Mesenchymal stem cell (in vitro differentiated cells and primary cell): ENCODE results near the gene DFFB.

Experiments used
- DNase-seq: peaks from one replicate; pipeline ENCODE4 v3.0.0-alpha.2; 2013
- H2AFZ ChIP-seq: one replicate; pipeline ENCODE4 v1.6.1; 2013; ENCODE audit warnings: low read depth, mild to moderate bottlenecking, control low read depth, inconsistent platforms, low read length, moderate library complexity
- H2AK5ac ChIP-seq: 2 replicates; pipeline ENCODE4 v1.6.1; 2013; ENCODE audit warnings: low read length, moderate library complexity, mild to moderate bottlenecking, inconsistent platforms; ENCODE audit not compliant: severe bottlenecking
- H2BK120ac ChIP-seq: one replicate; pipeline ENCODE4 v1.6.1; 2013; ENCODE audit warnings: low read depth, mild to moderate bottlenecking, inconsistent platforms, low read length, moderate library complexity
- H2BK12ac ChIP-seq, 2 experiments: one replicate each; pipeline ENCODE4 v1.6.1; 2013; ENCODE audit warnings: inconsistent platforms in 2 of 2, low read length in 2 of 2, mild to moderate bottlenecking in 2 of 2, moderate library complexity in 2 of 2, control low read depth in 1 of 2
- H2BK15ac ChIP-seq: one replicate; pipeline ENCODE4 v1.6.1; 2013; ENCODE audit warnings: mild to moderate bottlenecking, low read depth, inconsistent platforms; ENCODE audit not compliant: poor library complexity, severe bottlenecking
- H2BK5ac ChIP-seq: 2 replicates; pipeline ENCODE4 v1.6.1; 2013; ENCODE audit warnings: low read depth, mild to moderate bottlenecking, low read length, control low read depth, inconsistent platforms; ENCODE audit not compliant: poor library complexity, severe bottlenecking
- H3K14ac ChIP-seq, 2 experiments: one replicate each; pipeline ENCODE4 v1.6.1; 2013; ENCODE audit warnings: inconsistent platforms in 2 of 2, low read length in 2 of 2, control low read depth in 1 of 2, mild to moderate bottlenecking in 1 of 2, moderate library complexity in 1 of 2
- H3K18ac ChIP-seq, 2 experiments: one replicate each; pipeline ENCODE4 v1.6.1; 2013; ENCODE audit warnings: inconsistent platforms in 2 of 2, low read length in 2 of 2, control low read depth in 1 of 2, low read depth in 1 of 2, mild to moderate bottlenecking in 1 of 2
- H3K23ac ChIP-seq, 2 experiments: one replicate each; pipeline ENCODE4 v1.6.1; 2013; ENCODE audit warnings: inconsistent platforms in 2 of 2, low read length in 2 of 2, mild to moderate bottlenecking in 2 of 2, moderate library complexity in 2 of 2, control low read depth in 1 of 2
- H3K27ac ChIP-seq: 2 replicates; pipeline ENCODE4 v1.5.1; 2013; ENCODE audit warnings: mild to moderate bottlenecking, moderate library complexity, low read length, control low read depth, inconsistent platforms; ENCODE audit not compliant: poor library complexity, severe bottlenecking
- H3K27me3 ChIP-seq, 2 experiments: 2 replicates each; pipeline versions ENCODE4 v1.6.1 to v1.7.0; 2013; ENCODE audit warnings: low read length in 2 of 2, mild to moderate bottlenecking in 2 of 2, moderate library complexity in 2 of 2, control low read depth in 1 of 2, inconsistent platforms in 1 of 2; ENCODE audit not compliant: control insufficient read depth in 1 of 2, insufficient read depth in 1 of 2
- H3K36me3 ChIP-seq, 2 experiments: 2 replicates each; pipeline versions ENCODE4 v1.6.1 to v1.7.0; 2013; ENCODE audit warnings: low read length in 2 of 2, control low read depth in 1 of 2, inconsistent platforms in 1 of 2, low read depth in 1 of 2, mild to moderate bottlenecking in 1 of 2; ENCODE audit not compliant: insufficient read depth in 2 of 2, control insufficient read depth in 1 of 2
- H3K4ac ChIP-seq, 2 experiments: one replicate each; pipeline ENCODE4 v1.6.1; 2013; ENCODE audit warnings: inconsistent platforms in 2 of 2, low read length in 2 of 2, mild to moderate bottlenecking in 2 of 2, moderate library complexity in 2 of 2, control low read depth in 1 of 2, low read depth in 1 of 2
- H3K4me1 ChIP-seq: 2 replicates; pipeline ENCODE4 v1.6.1; 2013; ENCODE audit warnings: low read depth, low read length, control low read depth; ENCODE audit not compliant: control insufficient read depth, insufficient read depth
- H3K4me2 ChIP-seq: 2 replicates; pipeline ENCODE4 v1.6.1; 2013; ENCODE audit warnings: low read length, mild to moderate bottlenecking, inconsistent platforms; ENCODE audit not compliant: poor library complexity, severe bottlenecking
- H3K4me3 ChIP-seq, 2 experiments: 2 replicates each; pipeline versions ENCODE4 v1.5.1 to v1.7.0; 2013; ENCODE audit warnings: low read length in 2 of 2, mild to moderate bottlenecking in 2 of 2, control low read depth in 1 of 2, low read depth in 1 of 2; ENCODE audit not compliant: insufficient read depth in 1 of 2
- H3K79me1 ChIP-seq: replicated peaks from 2 replicates; pipeline ENCODE4 v1.6.1; 2013; ENCODE audit warnings: mild to moderate bottlenecking, control low read depth, low read length, inconsistent platforms; ENCODE audit not compliant: poor library complexity, severe bottlenecking
- H3K9ac ChIP-seq: 2 replicates; pipeline ENCODE4 v1.7.0; 2013; ENCODE audit warnings: mild to moderate bottlenecking, low read length, moderate library complexity
- H3K9me3 ChIP-seq: 2 replicates; pipeline ENCODE4 v1.7.0; 2013; ENCODE audit warnings: mild to moderate bottlenecking, low read length; ENCODE audit not compliant: control insufficient read depth
- H4K8ac ChIP-seq: one replicate; pipeline ENCODE4 v1.6.1; 2013; ENCODE audit warnings: inconsistent platforms, mild to moderate bottlenecking, low read length, moderate library complexity
- H4K91ac ChIP-seq: one replicate; pipeline ENCODE4 v1.6.1; 2013; ENCODE audit warnings: mild to moderate bottlenecking, low read length, inconsistent platforms
- WGBS: methylation state at CpG from one replicate; pipeline ENCODE4 v1.1.7; 2013; ENCODE audit warnings: mixed read lengths; 5-methylcytosine and 5-hydroxymethylcytosine counted together

Gene DFFB

DNA sequence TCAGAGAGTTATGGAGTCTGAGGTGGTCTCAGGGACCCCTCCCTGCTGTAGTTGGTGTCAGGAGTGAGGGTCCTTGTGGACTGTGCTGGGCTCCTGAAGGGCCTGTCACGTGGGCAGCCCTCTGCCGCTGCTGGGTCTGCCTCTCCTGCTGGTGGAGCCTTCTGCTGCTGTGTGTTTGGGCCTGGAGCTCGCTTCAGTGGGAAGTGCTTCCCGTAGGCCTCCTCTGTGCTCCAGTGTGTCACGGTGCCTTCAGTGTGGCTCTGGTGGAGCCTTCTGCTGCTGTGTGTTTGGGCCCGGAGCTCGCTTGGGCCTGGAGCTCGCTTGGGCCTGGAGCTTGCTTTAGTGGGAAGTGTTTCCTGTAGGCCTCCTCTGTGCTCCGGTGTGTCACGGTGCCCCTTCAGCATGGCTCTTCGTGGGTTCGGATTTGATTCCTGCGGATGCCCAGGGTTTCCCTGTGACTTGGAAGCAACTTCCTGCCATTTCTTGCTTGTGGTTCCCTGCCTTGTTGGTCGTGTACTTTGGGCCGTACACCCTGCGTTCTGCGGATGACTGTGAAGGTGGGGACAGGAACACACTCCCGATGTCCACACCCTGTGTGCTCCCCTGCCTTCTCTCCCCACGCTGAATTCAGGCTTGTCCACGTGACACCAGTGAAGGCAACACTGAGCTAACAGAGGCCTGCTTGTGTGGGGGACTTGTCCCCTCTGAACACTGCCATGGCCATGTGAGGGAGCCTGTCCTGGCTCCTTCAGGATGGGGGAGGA, 23.3 kb downstream of the DFFB start:
- no peak overlapping the region for H3K9ac ChIP-seq
- H3K4me3 ChIP-seq: no peak overlapping the region
- H3K23ac ChIP-seq: no peak overlapping the region
- no peak overlapping the region for H3K18ac ChIP-seq
- H2AFZ ChIP-seq: no peak overlapping the region
- no peaks in the 10 kb centered on the region for H3K27me3 ChIP-seq
- no peak overlapping the region for H2BK15ac ChIP-seq
- no peak overlapping the region for H2BK120ac ChIP-seq
- no peak overlapping the region for H3K4me2 ChIP-seq
- no peak overlapping the region for H3K14ac ChIP-seq
- no peak overlapping the region for H2BK12ac ChIP-seq
- DNase-seq: no peak
- peaks cover 15% of the 10 kb centered on the region for H3K9me3 ChIP-seq
- H2AK5ac ChIP-seq: no peak overlapping the region
- H3K4me1 ChIP-seq: no peaks in the 10 kb centered on the region
- H3K36me3 ChIP-seq: peaks cover 38 to 50% of the 10 kb centered on the region in 2 experiments
- H2BK5ac ChIP-seq: no peak overlapping the region
- H3K79me1 ChIP-seq: peaks cover 9% of the 10 kb centered on the region
- H3K4ac ChIP-seq: no peak overlapping the region
- H4K91ac ChIP-seq: no peak overlapping the region
- H4K8ac ChIP-seq: no peak overlapping the region
- no peak overlapping the region for H3K27ac ChIP-seq
- 96% methylated on average over 20 of the region's 20 CpGs for WGBS

DNA sequence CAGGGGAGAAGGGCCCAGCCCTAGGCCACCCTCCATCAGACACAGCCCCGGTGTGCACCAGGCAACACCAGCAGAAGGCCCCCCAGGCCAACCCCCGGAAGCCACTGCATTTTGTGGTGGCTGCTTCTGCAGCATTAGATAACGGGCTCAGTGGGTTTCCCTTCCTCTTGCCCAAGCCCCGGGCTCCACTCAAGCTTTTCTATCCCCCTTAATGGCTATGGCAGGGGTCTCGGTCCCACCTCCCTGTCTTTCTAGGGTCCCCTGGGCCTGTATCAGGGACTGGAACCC, 23.9 kb downstream of the DFFB start:
- Histone ChIP-seq H3K4me3 (no peak overlapping the region), H2BK15ac (no peak overlapping the region), H3K23ac (no peak overlapping the region), H3K4me2 (no peak overlapping the region), H2BK120ac (no peak overlapping the region), H3K36me3 (peaks cover 43 to 49% of the 10 kb centered on the region in 2 experiments), H3K9me3 (peaks cover 15% of the 10 kb centered on the region), H3K4ac (no peak overlapping the region), H3K27ac (no peak overlapping the region), H3K79me1 (peaks cover 9% of the 10 kb centered on the region), H3K14ac (no peak overlapping the region), H4K8ac (no peak overlapping the region), H2AFZ (no peak overlapping the region), H2BK5ac (no peak overlapping the region), H3K18ac (no peak overlapping the region), H4K91ac (no peak overlapping the region), H3K4me1 (no peaks in the 10 kb centered on the region), H2BK12ac (no peak overlapping the region), H3K27me3 (no peaks in the 10 kb centered on the region), H2AK5ac (no peak overlapping the region), H3K9ac (no peak overlapping the region)
- DNase-seq: no peak
- 92% methylated on average over 5 of the region's 5 CpGs for WGBS

DNA sequence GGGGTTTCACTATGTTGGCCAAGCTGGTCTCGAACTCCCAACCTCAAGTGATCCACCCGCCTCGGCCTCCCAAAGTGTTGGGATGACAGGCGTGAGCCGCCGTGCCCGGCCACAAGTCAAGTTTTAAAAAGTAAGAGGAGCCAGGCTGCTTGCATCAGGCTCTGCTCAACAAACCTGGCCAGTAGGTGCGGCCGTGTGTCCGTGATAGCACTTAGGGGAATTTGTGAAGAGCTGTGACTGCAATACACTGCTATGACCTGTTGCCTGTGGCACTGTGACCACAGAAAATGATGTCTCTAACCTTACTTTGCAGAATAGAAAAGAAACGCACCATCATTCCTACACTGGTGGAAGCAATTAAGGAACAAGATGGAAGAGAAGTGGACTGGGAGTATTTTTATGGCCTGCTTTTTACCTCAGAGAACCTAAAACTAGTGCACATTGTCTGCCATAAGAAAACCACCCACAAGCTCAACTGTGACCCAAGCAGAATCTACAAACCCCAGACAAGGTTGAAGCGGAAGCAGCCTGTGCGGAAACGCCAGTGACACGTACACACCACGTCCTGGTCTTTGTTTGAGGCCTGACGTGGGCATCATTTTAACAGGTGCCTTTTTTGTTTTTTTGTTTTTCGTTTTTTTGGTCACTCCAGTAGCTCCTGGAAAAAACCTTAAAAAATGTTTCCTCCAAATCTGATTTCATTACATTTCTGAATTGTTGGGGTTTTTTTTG, 26.1 kb downstream of the DFFB start:
- Histone ChIP-seq H2BK120ac (no peak overlapping the region), H3K27me3 (no peaks in the 10 kb centered on the region), H3K4me1 (peaks cover 2% of the 10 kb centered on the region), H3K4ac (no peak overlapping the region), H3K23ac (no peak overlapping the region), H3K4me3 (no peak overlapping the region), H3K14ac (no peak overlapping the region), H4K8ac (no peak overlapping the region), H2AFZ (no peak overlapping the region), H2BK15ac (no peak overlapping the region), H4K91ac (no peak overlapping the region), H3K79me1 (peaks cover 12% of the 10 kb centered on the region), H2BK12ac (no peak overlapping the region), H3K9me3 (peaks cover 15% of the 10 kb centered on the region), H3K18ac (no peak overlapping the region), H3K36me3 (peaks cover 52 to 59% of the 10 kb centered on the region in 2 experiments), H3K9ac (no peak overlapping the region), H2BK5ac (no peak overlapping the region), H2AK5ac (no peak overlapping the region), H3K4me2 (no peak overlapping the region), H3K27ac (no peak overlapping the region)
- 96% methylated on average over 17 of the region's 18 CpGs for WGBS
- DNase-seq: no peak

DNA sequence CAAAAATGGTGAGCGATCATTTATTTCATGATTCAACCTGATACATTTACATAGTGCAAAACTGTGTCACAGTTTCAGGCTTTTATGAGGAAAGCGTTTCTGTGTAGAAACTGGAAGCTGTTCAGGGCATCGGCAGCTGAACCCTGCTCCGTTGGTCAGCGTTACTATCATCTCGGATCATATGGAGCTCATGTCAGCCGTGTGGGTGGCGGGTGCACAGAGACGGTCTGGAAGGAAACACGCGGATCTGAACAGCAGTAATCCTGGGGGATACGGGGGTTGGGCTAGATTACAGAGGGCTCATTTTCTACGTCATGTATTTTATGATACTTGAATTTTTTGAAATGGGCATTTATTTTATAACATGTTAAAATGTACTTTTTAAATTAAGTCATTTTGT, 27.7 kb downstream of the DFFB start:
- H2BK5ac ChIP-seq: no peak overlapping the region
- no peak overlapping the region for H4K91ac ChIP-seq
- H2AK5ac ChIP-seq: no peak overlapping the region
- H3K9me3 ChIP-seq: no peaks in the 10 kb centered on the region
- H3K4me3 ChIP-seq: no peak overlapping the region
- no peaks in the 10 kb centered on the region for H3K27me3 ChIP-seq
- H2BK120ac ChIP-seq: no peak overlapping the region
- no peak overlapping the region for H3K23ac ChIP-seq
- no peak overlapping the region for H3K27ac ChIP-seq
- no peak overlapping the region for H3K18ac ChIP-seq
- no peak overlapping the region for H2BK15ac ChIP-seq
- peaks cover 16% of the 10 kb centered on the region for H3K79me1 ChIP-seq
- peaks cover 52 to 56% of the 10 kb centered on the region in 2 experiments for H3K36me3 ChIP-seq
- 95% methylated on average over 12 of the region's 13 CpGs for WGBS
- H3K4me1 ChIP-seq: peaks cover 2% of the 10 kb centered on the region
- no peak overlapping the region for H2AFZ ChIP-seq
- DNase-seq: no peak
- H2BK12ac ChIP-seq: no peak overlapping the region
- no peak overlapping the region for H4K8ac ChIP-seq
- H3K4ac ChIP-seq: no peak overlapping the region
- no peak overlapping the region for H3K4me2 ChIP-seq
- H3K9ac ChIP-seq: no peak overlapping the region
- no peak overlapping the region for H3K14ac ChIP-seq
